K562 (cell line): ENCODE data around the gene CENPB. TPM values are rescaled to one million over a fixed set of nuclear protein-coding genes. Genes with fewer than 3 reads are reported as not detected.

Experiments used
- CEBPG ChIP-seq, 3 experiments: fragments of 200-800 bp in 1 of 3; sonication (Bioruptor generic) in 1 of 3; sonication (generic) in 1 of 3; formaldehyde crosslinking in 1 of 3; IDR thresholded peaks in 2 of 3; conservative IDR thresholded peaks in 1 of 3; 2 replicates each; pipeline versions ENCODE4 v1.6.1 to v1.8.0; 2016 to 2022; ENCODE audit warnings: missing compliant biosample characterization in 2 of 3, missing genetic modification characterization in 2 of 3, mild to moderate bottlenecking in 1 of 3, missing genetic modification reagents in 1 of 3
- ELF1 ChIP-seq: fragments of 200-800 bp; sonication (Bioruptor generic); IDR thresholded peaks from 2 replicates; pipeline ENCODE4 v1.6.1; 2016; ENCODE audit warnings: missing genetic modification characterization, missing compliant biosample characterization
- FOXA3 ChIP-seq, 2 experiments: fragments of 450-650 bp in 1 of 2; sonication (generic) in 1 of 2; formaldehyde crosslinking; IDR thresholded peaks in 1 of 2; conservative IDR thresholded peaks in 1 of 2; 2 replicates each; pipeline versions ENCODE4 v1.4.0 to v1.8.0; 2020 to 2022; ENCODE audit warnings: mild to moderate bottlenecking in 2 of 2, missing genetic modification reagents in 1 of 2
- GABPB1 ChIP-seq: sonication (generic); formaldehyde crosslinking; IDR thresholded peaks from 2 replicates; pipeline ENCODE4 v1.8.0; 2022; ENCODE audit warnings: mild to moderate bottlenecking, missing genetic modification reagents
- L3MBTL2 ChIP-seq: fragments of 450-650 bp; IDR thresholded peaks from 2 replicates; pipeline ENCODE4 v1.6.1; 2016; ENCODE audit warnings: mild to moderate bottlenecking, moderate library complexity
- MAFF ChIP-seq: IDR thresholded peaks from 2 replicates; pipeline ENCODE4 v1.6.1; 2012; ENCODE audit warnings: low read length, improper control_type of control experiment
- MAX ChIP-seq: sonication (generic); formaldehyde crosslinking; IDR thresholded peaks from 2 replicates; pipeline ENCODE4 v1.9.0; 2022; ENCODE audit warnings: mild to moderate bottlenecking, missing genetic modification reagents
- NRF1 ChIP-seq, 2 experiments: fragments of 450-650 bp; IDR thresholded peaks in 1 of 2; conservative IDR thresholded peaks in 1 of 2; 2 replicates each; pipeline ENCODE4 v1.6.1; 2014; ENCODE audit warnings: mild to moderate bottlenecking in 2 of 2
- PHF8 ChIP-seq: fragments of 200-600 bp; sonication (generic); IDR thresholded peaks from 2 replicates; pipeline ENCODE4 v1.6.1; 2012; ENCODE audit warnings: mixed run types, mild to moderate bottlenecking, inconsistent platforms, low read length, moderate library complexity, borderline replicate concordance
- POLR2G ChIP-seq: fragments of 200-400 bp; formaldehyde crosslinking; IDR thresholded peaks from 2 replicates; pipeline ENCODE4 v1.6.1; 2017; ENCODE audit warnings: low read depth, mild to moderate bottlenecking, antibody characterized with exemption, low read length, moderate library complexity
- PRMT5 ChIP-seq: sonication (generic); formaldehyde crosslinking; IDR thresholded peaks from 2 replicates; pipeline ENCODE4 v1.5.0; 2020; ENCODE audit warnings: missing genetic modification reagents
- RBBP5 ChIP-seq: fragments of 200-600 bp; sonication (generic); IDR thresholded peaks from 2 replicates; pipeline ENCODE4 v1.6.1; 2012; ENCODE audit warnings: borderline replicate concordance, mild to moderate bottlenecking, low read length, control low read depth, inconsistent platforms; ENCODE audit not compliant: insufficient read depth, poor library complexity, severe bottlenecking
- RBFOX2 ChIP-seq: fragments of 200-400 bp; formaldehyde crosslinking; IDR thresholded peaks from 2 replicates; pipeline ENCODE4 v1.6.1; 2017; ENCODE audit warnings: low read depth, mild to moderate bottlenecking, low read length, moderate library complexity
- RREB1 ChIP-seq: fragments of 250-450 bp; sonication (Bioruptor Pico); IDR thresholded peaks from 2 replicates; pipeline ENCODE4 v1.4.0; 2020
- TEAD4 ChIP-seq, 2 experiments: sonication (generic) in 1 of 2; formaldehyde crosslinking in 1 of 2; IDR thresholded peaks; 2 replicates each; pipeline versions ENCODE4 v1.6.1 to v1.8.0; 2012 to 2022; ENCODE audit warnings: borderline replicate concordance in 1 of 2, inconsistent platforms in 1 of 2, low read length in 1 of 2, mild to moderate bottlenecking in 1 of 2, missing genetic modification reagents in 1 of 2
- TFAP4 ChIP-seq: sonication (generic); formaldehyde crosslinking; IDR thresholded peaks from 2 replicates; pipeline ENCODE4 v1.8.0; 2022; ENCODE audit warnings: missing genetic modification reagents, mild to moderate bottlenecking, moderate library complexity, borderline replicate concordance
- ZNF263 ChIP-seq: sonication (generic); formaldehyde crosslinking; IDR thresholded peaks from 2 replicates; pipeline ENCODE4 v1.8.0; 2022; ENCODE audit warnings: mild to moderate bottlenecking, missing genetic modification reagents, borderline replicate concordance
- ZNF41 ChIP-seq: fragments of 250-450 bp; sonication (Bioruptor Pico); conservative IDR thresholded peaks from 2 replicates; pipeline ENCODE4 v1.4.0; 2020; ENCODE audit warnings: mild to moderate bottlenecking
- ZNF511 ChIP-seq: sonication (generic); formaldehyde crosslinking; IDR thresholded peaks from 2 replicates; pipeline ENCODE4 v1.8.0; 2022; ENCODE audit warnings: mild to moderate bottlenecking, missing genetic modification reagents
- polyA plus RNA-seq, 8 experiments: library from polyadenylated mRNA; depleted of rRNA in 4 of 8; stranded (reverse) in 5 of 8; unstranded in 3 of 8; fragments of >200 nt; fragmentation: Nextera tagmentation in 2 of 8; fragmentation: Illumina TruSeq in 1 of 8; extraction: Ambion mirVana in 2 of 8; extraction: Trizol in 1 of 8; gene quantifications; 2 replicates each; pipeline versions ENCODE4 v1.2.1 to v1.2.3, GENCODE V29; 2011 to 2014; ENCODE audit warnings: inconsistent platforms in 1 of 8, missing spikeins in 1 of 8
- total RNA-seq, 7 experiments: library from RNA; depleted of rRNA in 6 of 7; stranded (reverse); fragments of >200 nt in 6 of 7; fragmentation: Illumina TruSeq in 2 of 7; extraction: Trizol in 2 of 7; gene quantifications; 2 replicates each; pipeline versions ENCODE4 v1.2.1 to v1.2.3, GENCODE V29; 2011 to 2021; ENCODE audit warnings: low replicate concordance in 1 of 7

CENPB gene
- total and polyA plus RNA-seq, 9 of the 15 experiments (the other 6 are each of a cell fraction or from before 2014, with no cell fraction given) = 0.17 to 70.8 (median 24.9) TPM

GRCh38 chr20:3786126-3786484 lies 435 bp downstream of the CENPB start (continued):
- 0 out of 2 replicates have a peak, but pooled peaks have one; percentile 13 for TF ChIP-seq CEBPG (CRISPR knock-in tag; IDR thresholded peaks at IDR 0.05)
- TF ChIP-seq CEBPG (tag; conservative IDR thresholded peaks at IDR 0.05 in 1 of 2, IDR thresholded peaks at IDR 0.05 in 1 of 2) = no peak
- TF ChIP-seq RREB1 (CRISPR knock-in tag) = no peak
- TF ChIP-seq POLR2G = peak; percentile 77
- peak; percentile 80 for TF ChIP-seq L3MBTL2
- peak; percentile 58 to 75 for TF ChIP-seq NRF1 (conservative IDR thresholded peaks at IDR 0.05 in 1 of 2, IDR thresholded peaks at IDR 0.05 in 1 of 2)
- no peak for TF ChIP-seq MAFF
- peak; percentile 11; the same call in 1 of the 2 replicates for TF ChIP-seq ZNF263 (CRISPR knock-in tag)
- peak; percentile 56; the same call in 1 of the 2 replicates for TF ChIP-seq MAX (CRISPR knock-in tag)
- peak; percentile 79 for TF ChIP-seq RBBP5
- 0 out of 2 replicates have a peak, but pooled peaks have one; percentile 34 for TF ChIP-seq TFAP4 (CRISPR knock-in tag)
- TF ChIP-seq TEAD4 (IDR thresholded peaks at IDR 0.05; ENCODE audit: low read length) = no peak
- TF ChIP-seq TEAD4 (CRISPR knock-in tag; IDR thresholded peaks at IDR 0.05; ENCODE audit: borderline replicate concordance) = 0 out of 2 replicates have a peak, but pooled peaks have one; percentile 69
- no peak for TF ChIP-seq PRMT5 (CRISPR knock-in tag)
- 0 out of 4 replicates have a peak, but pooled peaks of 1 of the 2 experiments have one; percentile 26 for TF ChIP-seq FOXA3 (CRISPR knock-in tag; conservative IDR thresholded peaks at IDR 0.05 in 1 of 2, IDR thresholded peaks at IDR 0.05 in 1 of 2)
- TF ChIP-seq RBFOX2 = peak; percentile 77
- TF ChIP-seq ZNF41 (CRISPR knock-in tag) = no peak
- peak; percentile 47; the same call in 1 of the 2 replicates for TF ChIP-seq PHF8
- TF ChIP-seq ELF1 (tag) = no peak; the same call in 1 of the 2 replicates
- TF ChIP-seq ZNF511 = 0 out of 2 replicates have a peak, but pooled peaks have one; percentile 41
- TF ChIP-seq GABPB1 (CRISPR knock-in tag) = no peak
